ENCODE data around the gene HDLBP.

- TF ChIP-seq, protein P1, sequence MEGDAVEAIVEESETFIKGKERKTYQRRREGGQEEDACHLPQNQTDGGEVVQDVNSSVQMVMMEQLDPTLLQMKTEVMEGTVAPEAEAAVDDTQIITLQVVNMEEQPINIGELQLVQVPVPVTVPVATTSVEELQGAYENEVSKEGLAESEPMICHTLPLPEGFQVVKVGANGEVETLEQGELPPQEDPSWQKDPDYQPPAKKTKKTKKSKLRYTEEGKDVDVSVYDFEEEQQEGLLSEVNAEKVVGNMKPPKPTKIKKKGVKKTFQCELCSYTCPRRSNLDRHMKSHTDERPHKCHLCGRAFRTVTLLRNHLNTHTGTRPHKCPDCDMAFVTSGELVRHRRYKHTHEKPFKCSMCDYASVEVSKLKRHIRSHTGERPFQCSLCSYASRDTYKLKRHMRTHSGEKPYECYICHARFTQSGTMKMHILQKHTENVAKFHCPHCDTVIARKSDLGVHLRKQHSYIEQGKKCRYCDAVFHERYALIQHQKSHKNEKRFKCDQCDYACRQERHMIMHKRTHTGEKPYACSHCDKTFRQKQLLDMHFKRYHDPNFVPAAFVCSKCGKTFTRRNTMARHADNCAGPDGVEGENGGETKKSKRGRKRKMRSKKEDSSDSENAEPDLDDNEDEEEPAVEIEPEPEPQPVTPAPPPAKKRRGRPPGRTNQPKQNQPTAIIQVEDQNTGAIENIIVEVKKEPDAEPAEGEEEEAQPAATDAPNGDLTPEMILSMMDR (conservative IDR thresholded peaks at IDR 0.05): no peak
- TF ChIP-seq EZH2 (IDR thresholded peaks at IDR 0.05; ENCODE audit: low read depth): no peak
These were observed 136.5 kb downstream of the HDLBP start for GRCh38 chr2:241178961-241179360.

Data from PC-9 (cell line).